Neuronal stem cell (in vitro differentiated cells): ENCODE results near the gene PCNX2.

ENCODE experiments used
- DNase-seq: peaks from one replicate; pipeline ENCODE4 v3.0.0-alpha.2; 2013; ENCODE audit warnings: low spot score
- H2AFZ ChIP-seq: one replicate; pipeline ENCODE4 v1.6.1; 2013; ENCODE audit warnings: mild to moderate bottlenecking, low read length, inconsistent platforms
- H2AK5ac ChIP-seq: 2 replicates; pipeline ENCODE4 v1.6.1; 2013; ENCODE audit warnings: low read depth, mild to moderate bottlenecking, inconsistent platforms, low read length, moderate library complexity, mixed read lengths
- H2BK120ac ChIP-seq: 2 replicates; pipeline ENCODE4 v1.6.1; 2013; ENCODE audit warnings: low read depth, mild to moderate bottlenecking, inconsistent platforms, low read length, moderate library complexity, mixed read lengths
- H2BK12ac ChIP-seq: one replicate; pipeline ENCODE4 v1.6.1; 2013; ENCODE audit warnings: low read length, inconsistent platforms
- H2BK15ac ChIP-seq: 2 replicates; pipeline ENCODE4 v1.6.1; 2013; ENCODE audit warnings: mild to moderate bottlenecking, low read length, inconsistent platforms, mixed read lengths
- H2BK5ac ChIP-seq: one replicate; pipeline ENCODE4 v1.6.1; 2013; ENCODE audit warnings: inconsistent platforms, mild to moderate bottlenecking, low read length, moderate library complexity
- H3K14ac ChIP-seq: one replicate; pipeline ENCODE4 v1.6.1; 2013; ENCODE audit warnings: low read length, inconsistent platforms
- H3K18ac ChIP-seq: 2 replicates; pipeline ENCODE4 v1.6.1; 2013; ENCODE audit warnings: low read length, inconsistent platforms
- H3K23ac ChIP-seq: 2 replicates; pipeline ENCODE4 v1.6.1; 2013; ENCODE audit warnings: low read depth, mild to moderate bottlenecking, mixed read lengths, low read length, inconsistent platforms; ENCODE audit not compliant: poor library complexity
- H3K27ac ChIP-seq: replicated peaks from 3 replicates; pipeline ENCODE4 v1.5.1; 2013; ENCODE audit warnings: low read length, inconsistent platforms
- H3K27me3 ChIP-seq, 3 experiments: 2 replicates each; pipeline ENCODE4 v1.6.1; 2013; ENCODE audit warnings: low read length in 3 of 3, mild to moderate bottlenecking in 2 of 3, inconsistent platforms in 1 of 3, low read depth in 1 of 3, mixed read lengths in 1 of 3, moderate library complexity in 1 of 3; ENCODE audit not compliant: control insufficient read depth in 3 of 3, insufficient read depth in 3 of 3
- H3K36me3 ChIP-seq, 2 donors: replicated peaks in 1 of 2; 2 replicates each; pipeline ENCODE4 v1.6.1; 2013; ENCODE audit warnings: low read length in 2 of 2; ENCODE audit not compliant: control insufficient read depth in 2 of 2, insufficient read depth in 2 of 2
- H3K4ac ChIP-seq: 2 replicates; pipeline ENCODE4 v1.6.1; 2013; ENCODE audit warnings: inconsistent platforms, mild to moderate bottlenecking, low read length, moderate library complexity
- H3K4me1 ChIP-seq, 2 donors: 1 replicate in 1 of 2; 2 replicates in 1 of 2; pipeline ENCODE4 v1.6.1; 2013; ENCODE audit warnings: low read length in 2 of 2, low read depth in 1 of 2; ENCODE audit not compliant: control insufficient read depth in 2 of 2, insufficient read depth in 1 of 2
- H3K4me2 ChIP-seq: one replicate; pipeline ENCODE4 v1.6.1; 2013; ENCODE audit warnings: mild to moderate bottlenecking, low read length, inconsistent platforms; ENCODE audit not compliant: insufficient read depth, poor library complexity, severe bottlenecking
- H3K4me3 ChIP-seq, 2 donors: 2 replicates each; pipeline ENCODE4 v1.5.1; 2013; ENCODE audit warnings: low read length in 2 of 2, mild to moderate bottlenecking in 2 of 2, inconsistent platforms in 1 of 2, moderate library complexity in 1 of 2
- H3K79me1 ChIP-seq: one replicate; pipeline ENCODE4 v1.6.1; 2013; ENCODE audit warnings: low read depth, mild to moderate bottlenecking, inconsistent platforms, low read length, moderate library complexity
- H3K9ac ChIP-seq: one replicate; pipeline ENCODE4 v1.6.1; 2013; ENCODE audit warnings: mild to moderate bottlenecking, low read depth, low read length, inconsistent platforms; ENCODE audit not compliant: poor library complexity
- H3K9me3 ChIP-seq, 2 donors: replicated peaks in 1 of 2; 2 replicates each; pipeline versions ENCODE3 to v1.6.1; 2013; ENCODE audit warnings: low read length in 2 of 2, mild to moderate bottlenecking in 2 of 2, inconsistent platforms in 1 of 2, low read depth in 1 of 2, mixed read lengths in 1 of 2, moderate library complexity in 1 of 2; ENCODE audit not compliant: control insufficient read depth in 2 of 2, insufficient read depth in 1 of 2
- H4K8ac ChIP-seq: one replicate; pipeline ENCODE4 v1.6.1; 2013; ENCODE audit warnings: low read depth, mild to moderate bottlenecking, inconsistent platforms, low read length, moderate library complexity
- H4K91ac ChIP-seq: one replicate; pipeline ENCODE4 v1.6.1; 2013; ENCODE audit warnings: low read length, low read depth, mild to moderate bottlenecking, inconsistent platforms; ENCODE audit not compliant: poor library complexity
- WGBS, 2 donors: extraction: QIAGEN DNeasy Blood & Tissue Kit; methylation state at CpG; one replicate each; pipeline ENCODE4 v1.1.7; 2013; ENCODE audit warnings: missing lambda C conversion rate in 2 of 2, mixed read lengths in 1 of 2; ENCODE audit not compliant: insufficient read length in 2 of 2, insufficient replicate concordance in 1 of 2; ENCODE audit errors: extremely low coverage in 2 of 2; 5-methylcytosine and 5-hydroxymethylcytosine counted together

Gene PCNX2

DNA sequence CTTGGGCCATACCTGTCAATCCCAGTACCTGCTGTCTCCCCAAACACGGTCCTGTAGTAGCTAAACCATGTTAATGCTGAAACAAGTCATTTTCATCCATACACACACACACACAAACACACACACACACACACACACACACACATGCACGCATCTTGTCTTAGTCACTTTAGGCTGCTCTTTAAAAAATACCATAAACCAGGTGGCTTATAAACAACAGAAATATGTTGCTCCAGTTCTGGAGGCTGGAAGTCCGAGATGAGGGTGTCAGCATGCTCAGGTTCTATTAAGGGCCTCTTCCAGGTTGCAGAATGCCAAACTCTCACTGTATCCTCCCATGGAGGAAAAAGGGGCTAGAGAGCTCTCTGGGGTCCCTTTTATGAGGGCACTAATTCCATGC lies 215.2 kb downstream of the PCNX2 start:
- Histone ChIP-seq H2BK15ac (no peak overlapping the region), H3K4ac (no peak overlapping the region), H3K4me1 (peaks cover 6 to 9% of the 10 kb centered on the region in 2 donors), H2AK5ac (no peak overlapping the region), H3K23ac (no peak overlapping the region), H2BK12ac (no peak overlapping the region), H3K14ac (no peak overlapping the region), H4K8ac (no peak overlapping the region), H3K79me1 (no peaks in the 10 kb centered on the region), H4K91ac (no peak overlapping the region), H3K36me3 (peaks cover 0 to 2% of the 10 kb centered on the region in 2 donors), H3K27me3 (no peaks in the 10 kb centered on the region), H3K4me3 (no peak overlapping the region), H2AFZ (no peak overlapping the region), H3K18ac (no peak overlapping the region), H3K27ac (no peak overlapping the region), H3K9ac (no peak overlapping the region), H3K9me3 (no peaks in the 10 kb centered on the region), H2BK5ac (no peak overlapping the region), H2BK120ac (no peak overlapping the region), H3K4me2 (no peak overlapping the region)
- no peak for DNase-seq
- no CpG with 5 or more reads among the region's 3 CpGs for WGBS, 2 donors

- Histone ChIP-seq H2AK5ac (no peak overlapping the region), H3K4me3 (no peak overlapping the region), H2AFZ (no peak overlapping the region), H3K4me2 (no peak overlapping the region), H2BK5ac (no peak overlapping the region), H3K36me3 (peaks cover 0 to 2% of the 10 kb centered on the region in 2 donors), H3K4ac (no peak overlapping the region), H3K27ac (no peak overlapping the region), H3K14ac (no peak overlapping the region), H3K18ac (no peak overlapping the region), H3K27me3 (no peaks in the 10 kb centered on the region), H3K9ac (no peak overlapping the region), H2BK15ac (no peak overlapping the region), H4K8ac (no peak overlapping the region), H4K91ac (no peak overlapping the region), H2BK120ac (no peak overlapping the region), H3K4me1 (peaks cover 6 to 9% of the 10 kb centered on the region in 2 donors), H3K23ac (no peak overlapping the region), H3K9me3 (no peaks in the 10 kb centered on the region), H2BK12ac (no peak overlapping the region), H3K79me1 (no peaks in the 10 kb centered on the region)
- DNase-seq, result no peak
- no CpG with 5 or more reads among the region's 4 CpGs for WGBS, 2 donors
These were observed 216.0 kb downstream of the PCNX2 start for GRCh38 chr1:233079574-233079973.

- no peak overlapping the region for H2BK15ac ChIP-seq
- no peaks in the 10 kb centered on the region for H3K79me1 ChIP-seq
- H3K14ac ChIP-seq, result no peak overlapping the region
- H4K8ac ChIP-seq, result no peak overlapping the region
- H3K9ac ChIP-seq, result no peak overlapping the region
- no peak overlapping the region for H3K4me3 ChIP-seq
- no peak overlapping the region for H2BK5ac ChIP-seq
- peaks cover 0 to 3% of the 10 kb centered on the region in 2 donors for H3K9me3 ChIP-seq
- H3K23ac ChIP-seq, result no peak overlapping the region
- no peak overlapping the region for H4K91ac ChIP-seq
- no peak for DNase-seq
- H3K18ac ChIP-seq, result no peak overlapping the region
- H2AFZ ChIP-seq, result no peak overlapping the region
- H2BK12ac ChIP-seq, result no peak overlapping the region
- no peak overlapping the region for H3K4me2 ChIP-seq
- peaks cover 6 to 9% of the 10 kb centered on the region in 2 donors for H3K4me1 ChIP-seq
- H3K36me3 ChIP-seq, result peaks cover 0 to 2% of the 10 kb centered on the region in 2 donors
- WGBS, 2 donors, result no CpG with 5 or more reads among the region's 6 CpGs
- no peak overlapping the region for H2AK5ac ChIP-seq
- H2BK120ac ChIP-seq, result no peak overlapping the region
- no peak overlapping the region for H3K4ac ChIP-seq
- H3K27me3 ChIP-seq, result no peaks in the 10 kb centered on the region
- H3K27ac ChIP-seq, result no peak overlapping the region
These were observed 217.1 kb downstream of the PCNX2 start for GRCh38 chr1:233078396-233078795.

DNA sequence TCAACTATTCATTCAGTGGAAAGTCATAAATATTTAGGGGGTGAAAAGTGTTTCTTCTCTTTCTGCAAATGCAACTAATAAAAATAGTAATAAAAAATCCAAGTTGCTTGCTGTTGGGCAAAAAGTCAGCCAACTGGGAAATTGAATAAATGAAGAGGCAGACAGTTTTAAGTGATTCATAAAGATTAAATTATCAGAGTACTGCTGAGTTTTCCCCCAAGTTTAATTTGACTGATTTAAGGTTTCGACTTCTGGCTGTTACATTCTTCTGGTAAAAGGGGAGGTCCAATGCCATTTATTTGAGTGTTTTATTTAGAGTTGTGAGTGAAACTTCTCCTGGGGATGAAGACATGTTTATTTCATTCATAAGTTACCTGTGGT lies 219.6 kb downstream of the PCNX2 start:
- Histone ChIP-seq H2BK15ac (no peak overlapping the region), H2AFZ (no peak overlapping the region), H3K36me3 (peaks cover 0 to 2% of the 10 kb centered on the region in 2 donors), H3K9ac (no peak overlapping the region), H2BK5ac (no peak overlapping the region), H2BK12ac (no peak overlapping the region), H3K27me3 (no peaks in the 10 kb centered on the region), H3K4ac (no peak overlapping the region), H3K4me3 (no peak overlapping the region), H3K23ac (no peak overlapping the region), H3K4me2 (no peak overlapping the region), H3K9me3 (peaks cover 0 to 6% of the 10 kb centered on the region in 2 donors), H2BK120ac (no peak overlapping the region), H3K14ac (no peak overlapping the region), H3K18ac (no peak overlapping the region), H4K91ac (no peak overlapping the region), H3K27ac (no peak overlapping the region), H3K79me1 (no peaks in the 10 kb centered on the region), H4K8ac (no peak overlapping the region), H2AK5ac (no peak overlapping the region), H3K4me1 (peaks cover 6 to 9% of the 10 kb centered on the region in 2 donors)
- no peak for DNase-seq
- WGBS, 2 donors, result no CpG with 5 or more reads among the region's 1 CpG
